GM19193 (cell line): ENCODE measurements around the gene TUFT1.

Source experiments
- POLR2A ChIP-seq: IDR thresholded peaks from 4 replicates; pipeline ENCODE4 v1.6.1; 2011; ENCODE audit not compliant: insufficient read depth, insufficient read length; ENCODE audit errors: extremely low read depth

The TUFT1 gene, protein sequence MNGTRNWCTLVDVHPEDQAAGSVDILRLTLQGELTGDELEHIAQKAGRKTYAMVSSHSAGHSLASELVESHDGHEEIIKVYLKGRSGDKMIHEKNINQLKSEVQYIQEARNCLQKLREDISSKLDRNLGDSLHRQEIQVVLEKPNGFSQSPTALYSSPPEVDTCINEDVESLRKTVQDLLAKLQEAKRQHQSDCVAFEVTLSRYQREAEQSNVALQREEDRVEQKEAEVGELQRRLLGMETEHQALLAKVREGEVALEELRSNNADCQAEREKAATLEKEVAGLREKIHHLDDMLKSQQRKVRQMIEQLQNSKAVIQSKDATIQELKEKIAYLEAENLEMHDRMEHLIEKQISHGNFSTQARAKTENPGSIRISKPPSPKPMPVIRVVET

DNA sequence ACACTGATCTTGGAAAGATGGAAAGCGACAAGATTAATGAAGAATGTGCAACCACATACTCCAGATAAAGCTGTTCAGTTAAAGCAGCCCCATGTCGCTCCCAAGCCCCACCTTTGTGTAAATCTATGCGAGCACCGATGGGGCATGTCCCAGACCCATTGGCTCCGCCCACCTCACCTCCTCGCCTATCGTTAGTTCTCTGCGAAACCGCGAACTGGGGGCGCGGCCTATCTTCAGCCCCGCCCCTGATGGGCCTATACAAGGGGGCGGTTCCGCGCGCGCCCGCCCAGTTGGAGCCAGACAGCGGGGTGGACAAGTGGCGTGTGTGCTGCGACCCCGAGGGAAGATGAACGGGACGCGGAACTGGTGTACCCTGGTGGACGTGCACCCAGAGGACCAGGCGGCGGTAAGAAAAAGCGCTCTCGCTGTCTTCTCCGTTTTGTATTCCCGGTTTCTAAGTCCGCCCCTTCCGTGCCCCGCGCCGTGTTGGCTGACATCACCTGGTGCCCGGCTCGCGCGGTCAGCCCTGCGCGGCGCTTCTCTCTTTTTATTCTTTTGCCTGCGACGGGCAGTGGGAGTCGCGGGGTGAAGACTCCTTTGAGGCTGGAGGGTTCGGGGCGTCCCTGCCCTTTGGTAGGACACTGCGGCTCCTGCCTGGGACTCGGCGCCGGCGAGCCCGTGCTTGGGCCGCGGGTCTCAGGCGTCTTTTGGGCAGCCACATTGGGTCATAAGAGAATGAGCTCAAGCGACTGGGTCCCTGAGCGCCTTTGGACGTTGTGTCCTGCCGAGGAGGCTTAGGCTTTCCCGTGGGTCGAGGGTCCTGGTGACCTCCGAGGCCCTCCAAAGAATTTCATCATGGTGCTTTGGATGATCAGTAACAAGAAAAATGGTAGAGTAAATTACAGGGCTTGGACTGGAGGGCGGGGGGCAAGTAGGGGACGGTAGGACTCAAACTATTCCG lies at the start of gene TUFT1:
TSS of gene TUFT1 (plus strand) at position 289 of the 961 bp plus-strand sequence. CDS start at position 347, 58 bp downstream.
- TF ChIP-seq POLR2A, result peak; percentile 84

DNA sequence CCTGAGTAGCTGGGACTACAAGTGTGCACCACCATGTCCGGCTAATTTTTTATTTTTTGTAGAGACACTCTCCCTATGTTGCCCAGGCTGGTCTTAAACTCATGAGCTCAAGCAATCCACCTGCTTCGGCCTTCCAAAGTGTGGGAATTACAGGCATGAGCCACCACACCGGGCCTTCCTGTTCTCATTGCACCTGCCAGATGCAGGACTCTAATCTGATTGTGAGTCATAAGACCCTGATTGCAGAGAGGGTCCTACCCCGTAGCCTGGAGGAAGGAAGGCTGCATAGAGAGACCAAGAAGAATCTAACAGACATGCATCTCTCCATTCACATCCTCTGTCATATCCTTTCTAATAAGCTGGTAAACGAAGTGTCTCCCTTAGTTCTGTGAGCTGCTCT lies 48.5 kb upstream of the TUFT1 start:
- no peak for TF ChIP-seq POLR2A

DNA sequence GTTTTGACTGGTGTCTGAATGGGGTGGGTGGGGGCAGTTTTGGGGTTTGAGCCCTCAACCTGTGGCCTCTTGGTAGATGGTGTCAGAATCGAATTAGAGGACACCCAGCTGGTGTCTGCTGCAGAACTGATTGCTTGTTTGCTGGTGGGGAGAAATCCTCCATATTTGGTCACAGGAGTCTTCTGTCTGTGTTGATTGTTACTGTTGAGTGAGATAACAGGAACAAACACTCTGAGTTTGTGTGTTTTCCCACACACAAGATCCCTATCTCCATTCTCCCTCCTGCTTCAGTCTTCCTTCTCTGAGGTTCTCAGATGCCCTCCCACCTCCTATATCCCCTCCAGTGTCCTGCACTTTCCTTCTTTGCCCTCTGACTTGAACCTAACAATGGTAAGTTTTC lies 48.0 kb upstream of the TUFT1 start:
- TF ChIP-seq POLR2A, result no peak

DNA sequence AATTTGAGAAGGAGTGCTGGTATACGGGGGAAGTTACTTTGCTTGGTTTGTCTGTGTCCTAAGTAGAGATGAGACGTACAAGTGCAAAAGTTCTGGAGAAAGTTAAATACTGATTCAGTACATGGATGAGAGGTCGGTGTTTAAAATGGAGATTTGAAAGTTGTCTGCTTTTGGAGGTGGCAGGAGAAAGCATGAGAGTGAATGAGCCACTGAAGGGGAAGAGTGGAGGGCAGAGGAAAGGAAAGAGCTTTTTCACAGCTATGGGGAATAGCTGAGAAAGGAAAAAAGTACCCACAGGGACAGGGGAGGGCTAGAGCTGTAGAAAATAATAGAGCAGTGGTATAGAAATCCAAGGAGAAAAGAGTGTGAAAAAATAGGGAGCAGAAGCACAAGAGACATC lies 47.1 kb upstream of the TUFT1 start:
- TF ChIP-seq POLR2A, result no peak

DNA sequence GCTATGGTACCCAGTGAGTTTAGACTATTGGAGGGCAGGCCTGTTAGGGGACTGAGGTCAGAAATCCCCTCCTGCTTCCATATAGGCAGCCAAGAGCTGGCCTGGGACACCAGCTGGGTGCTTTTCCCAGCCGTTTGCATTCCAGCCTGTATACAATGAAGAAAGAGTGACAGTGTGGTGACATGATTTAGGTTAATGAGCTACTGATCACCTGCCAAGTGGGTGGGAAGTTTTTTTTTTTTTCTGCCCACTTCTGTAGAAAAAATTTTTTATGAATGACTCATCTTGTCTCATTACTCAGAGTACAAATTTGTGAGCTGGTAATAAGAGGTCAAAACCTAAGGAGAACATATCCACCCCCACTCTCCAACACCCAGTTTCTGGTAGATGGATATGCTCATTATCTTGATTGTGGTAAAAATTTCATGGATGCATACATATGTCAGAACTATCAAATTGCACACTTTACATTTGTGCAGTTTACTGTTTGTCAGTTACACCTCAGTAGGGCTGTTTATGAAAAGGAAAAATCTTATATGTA lies 45.3 kb upstream of the TUFT1 start:
- no peak for TF ChIP-seq POLR2A

DNA sequence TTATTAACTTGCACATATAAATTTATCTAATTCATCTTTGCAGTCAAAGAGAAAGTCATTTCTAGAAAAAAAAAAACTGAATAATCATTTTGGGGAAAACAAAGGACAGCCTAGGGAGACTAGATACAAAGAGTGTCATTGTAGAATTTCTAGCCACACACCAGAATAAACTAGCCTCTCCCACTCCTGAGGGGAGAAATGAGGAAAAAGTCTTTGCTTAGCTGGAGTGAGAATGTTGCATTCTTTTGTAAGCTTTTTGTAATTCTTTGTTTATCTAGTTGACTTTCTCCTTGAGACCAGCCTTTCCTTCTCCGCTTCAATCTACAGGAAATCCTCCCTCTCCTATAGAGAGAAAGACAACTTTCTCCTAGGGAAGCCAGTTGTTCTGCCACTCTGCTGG lies 44.8 kb upstream of the TUFT1 start:
- TF ChIP-seq POLR2A, result no peak

DNA sequence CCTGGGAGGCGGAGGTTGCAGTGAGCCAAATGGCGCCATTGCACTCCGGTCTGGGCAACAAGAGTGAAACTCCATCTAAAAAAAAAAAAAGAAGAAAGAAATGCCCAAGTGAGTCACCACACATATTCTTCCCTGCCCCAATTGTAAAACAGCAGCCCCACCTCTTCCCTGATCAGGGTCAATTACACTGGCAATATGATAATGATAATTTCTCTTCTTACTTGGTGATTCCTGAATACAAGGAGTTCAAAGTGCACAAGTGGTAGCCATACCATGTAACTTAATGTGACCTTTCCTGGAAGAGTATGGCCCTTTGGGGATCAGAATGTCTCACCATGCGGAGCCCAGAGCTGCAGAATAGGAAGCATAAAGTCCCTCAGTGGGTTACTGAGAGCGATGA lies 40.7 kb upstream of the TUFT1 start:
- no peak for TF ChIP-seq POLR2A

DNA sequence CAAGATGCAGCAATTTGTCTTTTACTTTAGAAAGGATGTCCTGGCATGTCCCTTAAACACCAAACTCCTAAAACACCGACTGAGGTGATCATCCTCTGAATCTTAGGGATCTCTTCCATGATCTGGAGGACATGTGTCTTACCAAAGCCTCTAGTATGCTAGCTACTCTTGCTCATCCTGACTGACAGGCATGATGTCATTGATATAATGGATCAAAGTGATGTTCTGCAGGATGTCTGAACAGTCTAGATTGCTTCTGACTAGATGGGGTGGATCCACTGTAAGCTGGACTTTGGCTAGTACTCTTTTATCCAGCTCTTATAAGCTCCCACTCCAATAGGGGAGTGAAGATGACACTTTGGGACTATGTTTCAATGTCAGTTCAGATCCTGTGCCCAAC lies 40.2 kb upstream of the TUFT1 start:
- TF ChIP-seq POLR2A, result no peak

DNA sequence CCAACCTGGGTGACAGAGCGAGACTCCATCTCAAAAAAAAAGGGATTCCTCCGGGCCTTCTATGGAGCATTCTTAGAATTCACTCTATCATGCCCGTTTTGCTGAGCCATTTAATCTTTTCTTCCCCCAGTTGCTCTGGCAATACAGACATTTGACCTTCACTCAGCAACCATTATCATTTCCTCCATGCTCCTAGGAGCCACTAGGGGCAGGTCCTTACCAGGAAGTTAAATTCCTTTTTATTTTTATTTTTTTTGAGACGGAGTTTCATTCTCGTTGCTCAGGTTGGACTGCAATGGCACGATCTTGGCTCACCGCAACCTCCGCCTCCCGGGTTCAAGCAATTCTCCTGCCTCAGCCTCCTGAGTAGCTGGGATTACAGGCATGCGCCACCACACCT lies 38.6 kb upstream of the TUFT1 start:
- no peak for TF ChIP-seq POLR2A

DNA sequence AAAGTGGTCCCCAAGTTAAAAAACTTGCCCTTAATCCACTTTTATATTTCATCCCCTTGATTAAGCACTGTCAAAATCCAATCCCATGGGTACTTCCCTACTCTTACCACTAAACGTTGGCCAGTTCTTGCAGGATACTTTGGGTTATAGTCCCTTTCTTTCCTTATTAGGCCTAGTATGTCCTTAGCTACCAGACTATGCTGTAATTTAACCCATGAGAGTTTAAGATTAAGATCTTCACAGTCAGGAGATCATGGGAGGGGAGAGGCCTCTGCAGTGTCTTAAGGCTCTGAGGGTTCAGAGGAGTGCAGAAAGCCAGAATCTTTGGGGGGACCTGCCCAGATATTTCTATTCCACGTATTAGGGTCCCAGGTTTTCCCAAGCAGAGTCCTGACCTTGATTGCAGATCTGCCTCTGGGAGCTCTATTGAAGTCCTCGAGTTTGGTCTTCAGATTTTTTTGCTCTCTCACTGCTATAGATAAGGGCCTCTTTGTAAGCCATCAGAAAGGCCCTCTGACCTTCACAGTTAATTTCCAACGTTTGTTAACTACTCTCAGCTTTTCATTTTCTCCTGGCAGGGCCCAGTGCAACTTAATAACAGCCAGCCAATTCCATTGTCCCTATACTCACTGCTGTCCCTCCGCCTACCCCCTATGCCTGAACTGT lies 37.9 kb upstream of the TUFT1 start:
- TF ChIP-seq POLR2A, result no peak

DNA sequence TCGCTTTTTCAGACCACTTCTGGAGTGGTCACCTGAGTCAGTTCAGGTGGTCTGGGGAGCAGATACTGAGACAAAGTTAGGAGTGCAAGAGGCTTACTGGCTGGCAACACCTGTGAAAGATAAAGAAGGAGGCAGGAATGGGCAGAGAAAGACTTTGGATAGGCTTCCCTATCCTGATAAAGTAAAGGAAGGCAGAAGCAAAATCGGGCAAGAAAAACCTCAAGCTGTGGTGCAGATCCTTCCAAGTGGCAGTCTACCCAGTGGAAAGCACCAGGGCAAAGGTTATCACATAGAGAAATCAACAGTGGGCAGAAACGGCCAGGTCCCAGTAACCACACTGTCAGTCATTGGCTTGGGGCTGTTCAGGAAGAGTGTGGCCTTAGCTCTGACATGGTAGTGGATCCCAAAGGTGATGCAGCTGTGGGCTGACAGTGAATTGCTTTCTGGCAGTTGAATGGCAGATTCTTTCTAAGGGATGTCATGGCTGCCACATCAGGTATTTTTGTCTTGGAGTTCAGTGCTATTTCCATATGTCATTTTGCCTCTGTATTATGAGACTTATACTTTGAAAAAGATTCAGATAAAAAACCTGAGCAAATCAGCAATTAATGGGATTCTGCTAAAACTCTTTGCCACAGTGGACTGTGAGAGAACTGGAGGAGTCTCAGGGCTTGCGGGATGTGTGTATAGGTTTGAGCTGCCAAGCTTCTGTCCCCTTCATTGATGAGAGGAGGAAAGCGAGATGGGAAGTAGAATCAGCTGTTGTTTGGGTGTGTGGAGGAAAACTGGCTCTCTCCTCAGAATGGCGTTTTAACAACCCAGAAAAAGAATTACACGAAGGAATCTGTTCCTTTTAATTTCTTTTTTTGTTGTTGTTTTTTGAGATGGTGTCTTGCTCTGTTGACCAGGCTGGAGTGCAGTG lies 37.0 kb upstream of the TUFT1 start:
- no peak for TF ChIP-seq POLR2A

DNA sequence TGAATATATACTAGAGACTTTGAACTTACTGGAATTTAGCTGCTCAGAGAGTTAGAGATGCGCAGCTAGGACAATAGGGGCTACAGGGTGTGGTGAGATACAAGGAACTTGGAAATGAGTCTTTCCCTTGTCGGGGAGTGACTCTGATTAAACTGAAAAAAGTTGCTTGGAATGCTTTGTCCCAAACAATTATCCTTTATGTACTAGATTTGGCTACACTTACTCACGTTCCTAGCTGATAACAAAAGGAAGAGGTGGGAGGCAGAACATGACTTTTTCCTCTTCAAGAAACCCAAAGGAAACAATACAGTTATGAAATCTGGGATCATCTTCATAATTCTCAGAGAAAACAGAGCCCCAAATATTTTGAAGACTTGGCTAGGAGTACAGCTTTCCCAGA lies 35.9 kb upstream of the TUFT1 start:
- no peak for TF ChIP-seq POLR2A

DNA sequence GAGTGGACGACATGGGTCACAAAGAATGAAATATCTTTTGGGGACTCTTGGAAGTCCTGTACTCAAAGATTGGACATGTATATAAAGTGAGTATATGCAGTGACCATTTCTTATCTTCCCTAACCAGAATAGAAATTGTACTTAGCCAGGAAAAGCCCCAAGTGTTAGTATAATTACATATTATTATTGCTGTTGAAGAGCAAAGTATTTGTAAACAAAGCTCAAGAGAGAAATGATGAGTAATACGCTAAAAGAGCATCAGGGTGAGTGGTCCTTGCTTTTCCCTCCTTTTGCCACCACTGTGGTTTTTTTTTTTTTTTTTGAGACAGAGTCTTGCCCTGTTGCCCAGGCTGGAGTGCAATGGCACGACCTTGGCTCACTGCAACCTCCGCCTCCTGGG lies 35.4 kb upstream of the TUFT1 start:
- TF ChIP-seq POLR2A, result no peak

DNA sequence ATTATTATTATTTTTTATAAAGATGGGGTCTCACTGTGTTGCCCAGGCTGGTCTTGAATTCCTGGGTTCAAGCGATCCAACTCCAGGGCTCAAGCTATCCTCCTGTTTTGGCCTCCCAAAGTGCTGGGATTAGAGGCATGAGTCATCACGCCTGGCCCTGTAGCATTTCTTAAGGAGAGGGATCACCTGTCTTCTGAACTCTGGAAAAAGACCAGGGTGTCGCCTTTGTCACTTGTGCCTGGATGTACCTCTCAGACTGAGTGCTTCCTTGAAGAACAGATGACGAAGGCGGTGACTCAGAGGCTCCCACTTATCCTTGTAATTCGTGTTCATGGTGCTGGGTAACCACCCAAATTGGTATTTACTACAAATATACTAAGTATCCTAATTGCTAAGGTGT lies 31.3 kb upstream of the TUFT1 start:
- no peak for TF ChIP-seq POLR2A

DNA sequence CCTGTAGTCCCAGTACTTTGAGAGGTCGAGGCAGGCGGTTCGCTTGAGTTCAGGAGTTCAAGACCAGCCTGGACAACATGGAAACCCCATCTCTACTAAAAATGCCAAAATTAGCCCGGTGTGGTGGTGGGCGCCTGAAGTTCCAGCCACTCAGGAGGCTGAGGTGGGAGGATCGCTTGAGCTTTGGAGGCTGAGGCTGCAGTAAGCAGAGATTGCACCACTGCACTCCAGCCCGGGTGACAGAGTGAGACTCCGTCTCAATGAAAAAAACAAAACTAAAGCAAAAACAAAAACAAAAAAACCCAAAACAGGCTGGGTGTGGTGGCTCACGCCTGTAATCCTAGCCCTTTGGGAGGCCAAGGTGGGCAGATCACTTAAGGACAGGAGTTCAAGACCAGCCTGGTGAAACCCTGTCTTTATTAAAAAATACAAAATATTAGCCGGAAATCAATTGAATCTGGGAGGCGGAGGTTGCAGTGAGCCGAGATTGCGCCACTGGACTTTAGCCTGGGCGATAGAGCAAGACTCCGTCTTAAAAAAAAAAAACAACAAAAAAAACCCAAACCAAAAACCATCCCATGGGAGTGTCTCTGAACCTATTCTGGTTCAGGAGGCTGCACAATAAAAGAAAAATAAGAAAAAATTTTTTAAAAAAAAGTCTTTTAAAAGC lies 30.6 kb upstream of the TUFT1 start:
- TF ChIP-seq POLR2A, result no peak
